ENCODE results near the gene ARHGAP21.
A peak's percentile ranks its signal among the peaks of the same experiment; 100 is the strongest.
"Not testable (repeated sequence)": the region's sequence is repeated elsewhere in the genome, so short reads cannot be mapped to it uniquely, and the experiment has no call there.

ARHGAP21 gene

DNA sequence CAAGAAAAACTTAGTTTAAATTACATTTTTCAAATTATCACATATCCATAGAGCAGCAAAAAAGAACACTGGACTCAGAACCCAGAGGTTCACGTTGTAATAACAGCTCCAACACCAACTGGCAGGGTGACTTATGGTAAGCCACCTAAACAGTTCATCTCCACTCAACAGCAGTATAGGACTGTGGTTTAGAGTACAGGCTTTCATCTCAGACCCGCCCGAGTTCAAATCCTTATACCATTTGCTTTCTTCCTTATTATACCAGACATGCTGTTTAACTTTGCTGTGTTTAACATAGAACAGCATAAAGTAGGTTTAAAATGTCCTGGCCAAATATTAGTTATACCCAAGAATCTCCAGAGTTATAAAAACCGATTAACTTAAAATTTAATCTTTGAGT, 97.9 kb downstream of the ARHGAP21 start:
- no peak for DNase-seq

- DNase-seq: no peak
These were observed 100.3 kb downstream of the ARHGAP21 start for GRCh38 chr10:24623383-24623782.

GRCh38 chr10:24622781-24623301, 100.8 kb downstream of the ARHGAP21 start:
- DNase-seq: peak; percentile 75

GRCh38 chr10:24621035-24621795, 102.5 kb downstream of the ARHGAP21 start:
- not testable (repeated sequence) for DNase-seq

DNA sequence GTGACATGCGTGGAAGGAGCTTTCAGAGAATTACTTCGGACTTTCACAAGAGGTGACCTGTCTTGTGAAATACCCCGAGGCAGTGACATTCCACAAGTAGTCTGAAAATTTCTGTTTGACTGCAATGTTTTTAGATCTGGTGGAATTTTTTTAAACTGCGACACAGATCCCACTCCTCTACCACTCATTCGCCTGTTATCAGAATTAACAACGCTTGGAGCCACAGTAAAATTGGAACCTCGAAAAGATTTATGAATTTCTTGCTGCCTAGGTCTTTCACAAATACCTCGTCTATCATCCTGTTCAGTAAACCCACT, 103.7 kb downstream of the ARHGAP21 start:
- DNase-seq: not testable (repeated sequence)

DNA sequence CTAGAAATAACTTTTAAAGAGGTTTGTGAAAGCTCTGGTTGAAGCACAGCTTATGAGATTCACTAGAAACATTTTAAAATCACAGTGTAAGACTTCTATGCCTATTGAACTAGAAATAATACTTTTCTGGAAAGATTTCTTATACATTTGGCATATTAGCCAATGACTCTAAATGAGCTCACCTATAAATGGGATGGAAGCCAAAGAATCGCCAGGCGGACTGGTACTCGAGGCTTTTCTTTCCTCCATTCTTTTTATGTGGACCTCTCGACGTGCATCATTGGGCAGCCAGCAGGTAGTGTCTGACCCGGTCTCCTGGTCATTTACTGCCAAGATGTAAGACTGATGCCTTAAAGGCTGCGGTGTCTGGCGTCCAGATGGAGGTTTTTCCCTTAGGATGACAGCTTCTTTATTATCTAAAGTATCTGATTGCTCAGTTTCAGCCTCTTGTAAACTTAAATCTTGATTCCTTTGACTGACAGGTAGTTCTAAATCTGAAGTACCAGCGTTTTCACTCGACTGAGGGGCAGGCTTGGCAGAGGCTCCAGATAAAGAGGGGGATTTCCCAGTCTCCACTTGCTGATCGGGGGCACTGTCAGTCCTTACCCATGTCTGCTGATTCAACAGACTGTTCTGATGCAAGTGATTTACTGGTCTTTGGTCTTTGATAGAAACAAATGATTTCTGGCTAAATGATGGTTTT, 104.2 kb downstream of the ARHGAP21 start:
- not testable (repeated sequence) for DNase-seq

GRCh38 chr10:24618401-24618800, 105.3 kb downstream of the ARHGAP21 start:
- DNase-seq: no peak

DNA sequence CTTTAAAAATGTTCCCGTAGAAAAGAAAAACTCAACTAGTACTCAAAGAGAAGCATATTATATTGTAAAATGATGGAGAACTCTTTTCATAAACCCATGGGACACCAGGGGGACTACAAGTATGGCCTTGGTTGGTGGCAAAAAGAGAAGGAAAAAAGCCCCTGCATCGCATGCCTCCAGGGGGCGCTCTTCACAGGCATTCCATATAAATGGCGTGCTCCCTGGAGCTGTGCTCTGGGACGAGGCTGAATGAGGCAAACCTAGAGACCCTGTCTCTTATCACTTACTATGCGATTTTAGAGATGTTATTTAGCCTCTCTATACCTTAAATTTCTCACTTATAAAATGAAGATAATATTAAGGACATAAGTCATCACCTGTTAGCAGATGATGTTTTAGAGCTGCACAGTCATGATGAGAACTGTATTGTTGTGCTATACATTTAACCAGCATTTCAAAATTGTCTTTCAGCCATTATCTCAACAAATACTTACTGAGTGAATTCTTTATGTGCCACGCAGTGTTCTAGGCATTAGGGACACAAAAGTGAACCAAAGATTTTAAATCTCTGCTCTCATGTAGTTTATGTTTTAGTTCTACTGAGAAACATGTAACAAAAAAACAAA, 105.8 kb downstream of the ARHGAP21 start:
- DNase-seq: peak; percentile 29

DNA sequence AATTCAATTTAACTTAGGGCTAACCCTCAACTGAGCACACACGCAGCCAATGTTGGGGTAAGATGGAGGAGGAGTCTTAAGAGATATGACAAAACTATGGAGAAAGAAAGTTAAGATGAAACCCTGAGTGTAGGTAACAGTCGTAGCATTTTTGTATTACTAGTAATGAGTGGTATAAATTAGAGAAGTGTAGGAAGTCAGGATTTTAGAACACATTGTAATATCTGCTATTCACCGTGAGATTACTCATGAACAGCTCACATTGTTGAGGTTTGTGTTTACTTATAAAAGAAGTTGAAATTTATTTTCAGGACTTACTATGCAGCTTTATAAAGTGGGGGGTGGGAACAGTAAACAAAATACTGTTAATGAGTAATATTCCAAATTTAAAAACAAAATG, 107.2 kb downstream of the ARHGAP21 start:
- DNase-seq: no peak

- no peak for DNase-seq
These were observed 117.7 kb downstream of the ARHGAP21 start for GRCh38 chr10:24606021-24606420.

DNA sequence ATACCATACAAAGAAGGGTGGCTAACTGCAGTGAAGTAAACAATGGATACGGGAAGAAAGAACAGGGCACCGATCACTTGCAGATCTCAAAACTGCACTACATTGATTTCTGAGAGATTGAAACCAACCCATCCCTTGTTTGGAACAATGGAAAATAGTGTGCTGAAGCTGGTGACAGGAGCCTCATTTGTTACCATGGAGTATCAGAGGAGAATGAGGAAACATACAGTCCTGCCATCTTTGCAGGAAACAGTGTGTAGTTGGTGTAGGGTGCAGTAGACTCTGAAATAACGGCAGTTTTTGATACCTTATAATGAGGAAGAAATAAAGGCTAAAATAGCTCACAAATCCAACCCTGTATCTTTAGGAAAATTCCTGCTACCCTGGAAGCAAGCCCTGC, 118.5 kb downstream of the ARHGAP21 start:
- no peak for DNase-seq

- DNase-seq: peak; percentile 56
These were observed 120.4 kb downstream of the ARHGAP21 start for GRCh38 chr10:24603333-24603732.

- DNase-seq: no peak
These were observed 125.7 kb downstream of the ARHGAP21 start for GRCh38 chr10:24597961-24598360.

DNA sequence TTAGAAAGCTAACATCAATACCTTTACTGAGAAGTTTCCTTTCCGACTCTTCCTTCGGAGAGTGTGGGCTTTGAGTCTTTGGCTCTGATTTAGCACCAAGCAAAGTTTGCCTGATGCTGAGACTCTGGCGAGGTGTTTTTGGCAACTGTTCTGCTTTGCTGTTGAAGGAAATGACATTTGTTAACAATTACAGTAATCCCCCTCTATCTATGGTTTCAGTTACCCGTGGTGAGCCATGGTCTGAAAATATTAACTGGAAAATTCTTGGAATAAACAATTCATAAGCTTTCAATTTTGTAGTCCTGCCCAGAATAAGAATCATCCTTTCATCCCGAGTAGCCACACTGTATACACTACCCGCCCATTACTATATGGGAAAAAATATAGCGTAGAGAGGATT, 126.3 kb downstream of the ARHGAP21 start:
- DNase-seq: peak; percentile 51

- no peak for DNase-seq
These were observed 127.3 kb downstream of the ARHGAP21 start for GRCh38 chr10:24596217-24596930.

GRCh38 chr10:24590697-24591457, 132.8 kb downstream of the ARHGAP21 start:
- no peak for DNase-seq

DNA sequence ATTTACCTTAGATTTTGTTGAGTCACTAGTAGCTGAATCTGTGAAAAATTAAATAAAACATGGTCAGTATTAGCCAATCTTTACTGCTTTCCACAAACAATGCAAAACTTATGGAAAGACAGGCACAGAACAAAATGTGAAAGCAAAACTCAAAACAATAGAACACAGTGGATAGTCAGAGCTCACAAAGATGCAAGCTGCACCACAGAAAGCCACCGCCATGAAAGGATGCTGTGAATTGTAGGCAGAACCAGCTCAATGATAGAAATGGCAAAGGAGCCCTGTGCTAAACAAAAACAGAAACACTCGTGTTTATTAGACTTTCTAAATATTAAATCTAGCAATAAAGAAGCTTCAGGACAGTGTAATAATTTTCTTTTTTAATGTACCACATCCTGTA, 134.4 kb downstream of the ARHGAP21 start:
- no peak for DNase-seq

DNA sequence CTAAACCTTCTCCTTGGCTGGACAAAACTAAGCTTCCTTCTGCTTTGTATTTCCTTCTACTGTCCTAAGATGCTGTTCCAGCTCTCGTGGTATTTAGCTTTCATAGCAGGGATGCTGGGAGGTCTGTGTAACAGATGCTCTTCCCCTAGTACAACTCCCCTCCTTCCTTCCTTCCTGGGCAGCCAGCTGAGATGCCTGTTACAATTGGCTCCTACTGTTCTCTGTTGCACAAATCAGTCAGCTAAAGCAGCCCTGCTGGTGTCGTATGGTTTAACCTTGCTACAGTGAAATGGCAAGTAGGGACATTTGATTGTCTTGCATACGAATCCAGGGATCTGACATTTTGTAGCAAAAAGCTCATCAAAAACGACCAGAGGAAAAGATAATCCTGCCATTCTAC, 143.8 kb downstream of the ARHGAP21 start:
- DNase-seq: peak; percentile 9

DNA sequence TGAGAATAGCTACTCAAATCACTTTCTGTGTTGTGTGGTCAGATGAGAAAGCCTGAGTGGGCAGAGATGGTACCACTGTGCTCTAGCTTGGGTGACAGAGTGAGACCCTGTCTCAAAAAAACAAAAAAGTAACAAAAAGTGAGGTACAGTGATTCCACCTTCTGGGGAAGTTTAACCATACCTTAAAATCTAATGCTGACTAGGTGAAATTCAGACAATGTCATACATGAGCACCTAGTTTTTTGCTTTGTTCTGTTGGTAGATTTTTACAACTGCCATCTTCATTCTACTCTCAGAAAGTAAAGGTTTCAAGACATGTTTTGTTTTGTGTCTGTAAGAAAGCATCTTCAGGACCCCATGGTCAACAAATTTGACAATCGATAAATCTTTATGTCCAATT, 144.2 kb downstream of the ARHGAP21 start:
- DNase-seq: no peak

- no peak for DNase-seq
These were observed 148.1 kb downstream of the ARHGAP21 start for GRCh38 chr10:24575481-24576002.

GRCh38 chr10:24574578-24575155, 149.0 kb downstream of the ARHGAP21 start:
- DNase-seq: no peak

- DNase-seq: no peak
These were observed 149.5 kb downstream of the ARHGAP21 start for GRCh38 chr10:24574161-24574560.
